A549 (cell line): ENCODE measurements around the gene PHF2. TPM values are rescaled to one million over a fixed set of nuclear protein-coding genes. Genes with fewer than 3 reads are reported as not detected.

ENCODE experiments used
- ATAC-seq, 2 experiments: fragments of 200-7000 bp in 1 of 2; fragments of >200 bp in 1 of 2; cut with Nextera tagmentation in 1 of 2; cut with Tn5 transposase in 1 of 2; 3 replicates each; pipeline versions ENCODE4 v1.8.0 to v1.9.1; 2018 to 2020; ENCODE audit warnings: mild to moderate bottlenecking in 1 of 2, moderate library complexity in 1 of 2
- CTCF ChIA-PET: fragments of 300-600 bp; sonication (Branson Sonifier 250); formaldehyde crosslinking; extraction: SDS; loops from one replicate; lab custom pipeline; 2021; ENCODE audit warnings: antibody characterized with exemption, inconsistent platforms; lab: Yijun Ruan, JAX
- POLR2A ChIA-PET: fragments of 350-600 bp; formaldehyde crosslinking; extraction: SDS; loops from one replicate; lab custom pipeline; 2021; ENCODE audit warnings: antibody characterized with exemption, inconsistent platforms; lab: Yijun Ruan, JAX
- DNase-seq, 2 experiments: peaks; one replicate each; pipeline versions ENCODE4 v3.0.0 to v3.0.0-alpha.2; 2011 to 2016; ENCODE audit warnings: low read depth in 1 of 2, low spot score in 1 of 2
- FAIRE-seq: peaks from 2 replicates; lab custom pipeline; 2011; peaks lifted over from hg19 to GRCh38; lab: Jason Lieb, UNC
- H3K27ac ChIP-seq, 2 experiments: fragments of >200 bp; sonication (Bioruptor Twin); formaldehyde crosslinking; 3 replicates each; pipeline ENCODE4 v1.5.1; 2016 to 2017
- H3K4me1 ChIP-seq: fragments of >200 bp; sonication (Bioruptor Twin); formaldehyde crosslinking; 3 replicates; pipeline ENCODE4 v1.6.1; 2016
- H3K4me2 ChIP-seq: fragments of >200 bp; sonication (Bioruptor Twin); formaldehyde crosslinking; 3 replicates; pipeline ENCODE4 v1.6.1; 2016
- H3K4me3 ChIP-seq: fragments of >200 bp; sonication (Bioruptor Twin); formaldehyde crosslinking; 3 replicates; pipeline ENCODE4 v1.5.1; 2016
- H3K9me3 ChIP-seq: fragments of >200 bp; sonication (Bioruptor Twin); formaldehyde crosslinking; 3 replicates; pipeline ENCODE4 v1.6.1; 2016
- CBX2 ChIP-seq: fragments of 200-600 bp; sonication (generic); IDR thresholded peaks from 2 replicates; pipeline ENCODE4 v1.6.1; 2016; ENCODE audit warnings: low read depth, mild to moderate bottlenecking, borderline replicate concordance
- CEBPB ChIP-seq, 2 experiments: fragments of >200 bp in 1 of 2; sonication (Bioruptor Twin) in 1 of 2; formaldehyde crosslinking in 1 of 2; IDR thresholded peaks; 2 replicates each; pipeline ENCODE4 v1.6.1; 2012 to 2016
- CHD2 ChIP-seq: fragments of 150-350 bp; IDR thresholded peaks from 2 replicates; pipeline ENCODE4 v1.6.1; 2014; ENCODE audit warnings: low read length; ENCODE audit not compliant: partially characterized antibody
- CHD4 ChIP-seq: fragments of 200-600 bp; sonication (generic); IDR thresholded peaks from 2 replicates; pipeline ENCODE4 v1.6.1; 2016; ENCODE audit warnings: antibody characterized with exemption, mild to moderate bottlenecking, borderline replicate concordance
- EHF ChIP-seq: fragments of 250-450 bp; sonication (Bioruptor Pico); IDR thresholded peaks from 2 replicates; pipeline ENCODE4 v1.5.0; 2020; ENCODE audit warnings: mild to moderate bottlenecking
- FOSB ChIP-seq: fragments of 250-450 bp; sonication (Bioruptor Pico); IDR thresholded peaks from 2 replicates; pipeline ENCODE4 v1.5.0; 2020; ENCODE audit warnings: mild to moderate bottlenecking, moderate library complexity
- FOXS1 ChIP-seq: fragments of 250-450 bp; sonication (Bioruptor Pico); IDR thresholded peaks from 2 replicates; pipeline ENCODE4 v1.5.0; 2020; ENCODE audit warnings: mild to moderate bottlenecking, moderate library complexity
- HDAC2 ChIP-seq: fragments of 200-600 bp; sonication (generic); IDR thresholded peaks from 2 replicates; pipeline ENCODE4 v1.6.1; 2016
- HOXB13 ChIP-seq: fragments of 250-450 bp; sonication (Bioruptor Pico); IDR thresholded peaks from 2 replicates; pipeline ENCODE4 v1.5.0; 2020; ENCODE audit warnings: low read depth, mild to moderate bottlenecking, moderate library complexity
- JUN ChIP-seq, 2 experiments: fragments of >200 bp; sonication (Bioruptor Twin); formaldehyde crosslinking; IDR thresholded peaks; 2 replicates in 1 of 2; 3 replicates in 1 of 2; pipeline ENCODE4 v1.6.1; 2016 to 2017
- JUNB ChIP-seq: fragments of >200 bp; sonication (Bioruptor Twin); formaldehyde crosslinking; IDR thresholded peaks from 2 replicates; pipeline ENCODE4 v1.6.1; 2016
- MYC ChIP-seq: IDR thresholded peaks from 2 replicates; pipeline ENCODE4 v1.6.1; 2012; ENCODE audit warnings: mild to moderate bottlenecking, inconsistent platforms, low read length, improper control_type of control experiment, borderline replicate concordance
- NFE2L2 ChIP-seq: fragments of 150-350 bp; conservative IDR thresholded peaks from 2 replicates; pipeline ENCODE4 v1.6.1; 2014; ENCODE audit warnings: low read length
- NR3C1 ChIP-seq: fragments of >200 bp; sonication (Bioruptor Twin); formaldehyde crosslinking; IDR thresholded peaks from 3 replicates; pipeline ENCODE4 v1.6.1; 2017
- POLR2A ChIP-seq: IDR thresholded peaks from 2 replicates; pipeline ENCODE4 v1.6.1; 2012; ENCODE audit warnings: mild to moderate bottlenecking, low read length
- RAD21 ChIP-seq, 2 experiments: fragments of >200 bp in 1 of 2; sonication (Bioruptor Twin) in 1 of 2; formaldehyde crosslinking in 1 of 2; IDR thresholded peaks in 1 of 2; conservative IDR thresholded peaks in 1 of 2; 2 replicates in 1 of 2; 3 replicates in 1 of 2; pipeline ENCODE4 v1.6.1; 2012 to 2018; ENCODE audit warnings: inconsistent platforms in 1 of 2
- RFX5 ChIP-seq: fragments of 450-650 bp; IDR thresholded peaks from 2 replicates; pipeline ENCODE4 v1.7.1; 2014; ENCODE audit warnings: antibody characterized with exemption, mild to moderate bottlenecking, moderate library complexity
- TFCP2L1 ChIP-seq: fragments of 250-450 bp; sonication (Bioruptor Pico); IDR thresholded peaks from 2 replicates; pipeline ENCODE4 v1.5.0; 2021; ENCODE audit warnings: mild to moderate bottlenecking
- ZC3H11A ChIP-seq: fragments of 450-650 bp; IDR thresholded peaks from 2 replicates; pipeline ENCODE4 v1.6.1; 2014; ENCODE audit warnings: antibody characterized with exemption, mild to moderate bottlenecking
- WGBS: methylation state at CpG from one replicate; pipeline ENCODE4 v1.1.6; 2017; ENCODE audit errors: missing lambda C conversion rate; 5-methylcytosine and 5-hydroxymethylcytosine counted together
- polyA plus RNA-seq, 4 experiments: library from polyadenylated mRNA; depleted of rRNA in 3 of 4; stranded (reverse); fragments of >200 nt; fragmentation: RNase III in 1 of 4; extraction: RNeasy Plus Mini Kit Qiagen cat#74134 plus additional on column Dnase treatment in 1 of 4; gene quantifications; 2 replicates in 3 of 4; 3 replicates in 1 of 4; pipeline ENCODE4 v1.2.3, GENCODE V29; 2011 to 2017
- TF ChIP-seq, protein P1 (sequence below): fragments of >200 bp; sonication (Bioruptor Twin); formaldehyde crosslinking; IDR thresholded peaks from 3 replicates; pipeline ENCODE4 v1.5.1; 2016
- TF ChIP-seq, protein P2 (sequence below): fragments of 150-350 bp; IDR thresholded peaks from 2 replicates; pipeline ENCODE4 v1.6.1; 2014; ENCODE audit warnings: low read depth, mild to moderate bottlenecking, low read length
- TF ChIP-seq, protein P3 (sequence below): fragments of >200 bp; sonication (Bioruptor Twin); formaldehyde crosslinking; IDR thresholded peaks from 2 replicates; pipeline ENCODE4 v1.6.1; 2016
- TF ChIP-seq, protein P4 (sequence below): IDR thresholded peaks from 2 replicates; pipeline ENCODE4 v1.6.1; 2012; ENCODE audit warnings: low read depth, borderline replicate concordance

PHF2 gene
- polyA plus RNA-seq, 2 of the 4 experiments (the other 2 are of a cell fraction) = 9.6 to 12.2 TPM

DNA sequence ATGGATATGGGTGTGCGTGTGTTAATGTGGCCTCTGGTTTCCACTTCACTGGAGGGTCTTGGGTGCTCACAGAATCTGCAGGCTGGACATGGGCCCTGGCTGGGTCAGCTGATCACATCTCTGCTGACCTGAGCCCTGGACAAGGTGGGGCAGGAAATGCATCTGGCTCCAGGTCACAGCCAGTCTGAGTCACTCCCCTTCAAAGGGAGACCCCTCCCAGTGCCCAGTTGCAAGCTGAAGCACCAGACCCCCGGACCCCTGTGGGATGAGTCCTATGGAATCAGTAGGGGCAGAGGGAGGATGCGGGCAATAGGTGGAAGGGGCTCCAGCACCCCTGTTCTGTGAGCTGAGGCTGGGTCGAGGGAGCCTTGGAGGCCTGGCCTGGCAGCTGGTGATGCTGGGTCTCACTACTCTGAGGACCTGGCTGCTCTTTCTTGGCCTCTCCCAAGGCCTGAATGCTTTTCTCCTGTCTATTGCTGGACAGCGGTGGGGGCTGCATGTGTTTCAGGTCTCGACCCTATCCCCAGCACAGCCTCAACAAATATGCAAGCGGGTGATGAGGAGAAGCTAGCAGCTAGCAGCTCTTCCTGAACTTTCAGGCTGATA lies 54.5 kb downstream of the PHF2 start:
- ChIA-PET CTCF (interaction anchor here (1.1 to 1.8 kb wide), 2 partner anchors 9 to 19 kb away, joined by 4 read pairs; no protein-coding TSS in a partner anchor), POLR2A (no interaction called here)
- Histone ChIP-seq H3K4me3 (no peak overlapping the region), H3K27ac (no peak overlapping the region), H3K9me3 (peaks cover 13% of the 10 kb centered on the region), H3K4me1 (no peaks in the 10 kb centered on the region), H3K4me2 (no peak overlapping the region)
- FAIRE-seq (no peak), DNase-seq (no peak), ATAC-seq (no peak)
- TF ChIP-seq, protein P1, sequence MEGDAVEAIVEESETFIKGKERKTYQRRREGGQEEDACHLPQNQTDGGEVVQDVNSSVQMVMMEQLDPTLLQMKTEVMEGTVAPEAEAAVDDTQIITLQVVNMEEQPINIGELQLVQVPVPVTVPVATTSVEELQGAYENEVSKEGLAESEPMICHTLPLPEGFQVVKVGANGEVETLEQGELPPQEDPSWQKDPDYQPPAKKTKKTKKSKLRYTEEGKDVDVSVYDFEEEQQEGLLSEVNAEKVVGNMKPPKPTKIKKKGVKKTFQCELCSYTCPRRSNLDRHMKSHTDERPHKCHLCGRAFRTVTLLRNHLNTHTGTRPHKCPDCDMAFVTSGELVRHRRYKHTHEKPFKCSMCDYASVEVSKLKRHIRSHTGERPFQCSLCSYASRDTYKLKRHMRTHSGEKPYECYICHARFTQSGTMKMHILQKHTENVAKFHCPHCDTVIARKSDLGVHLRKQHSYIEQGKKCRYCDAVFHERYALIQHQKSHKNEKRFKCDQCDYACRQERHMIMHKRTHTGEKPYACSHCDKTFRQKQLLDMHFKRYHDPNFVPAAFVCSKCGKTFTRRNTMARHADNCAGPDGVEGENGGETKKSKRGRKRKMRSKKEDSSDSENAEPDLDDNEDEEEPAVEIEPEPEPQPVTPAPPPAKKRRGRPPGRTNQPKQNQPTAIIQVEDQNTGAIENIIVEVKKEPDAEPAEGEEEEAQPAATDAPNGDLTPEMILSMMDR = no peak
- TF ChIP-seq NFE2L2 (no peak), HDAC2 (no peak)
- WGBS = 85% methylated on average over 7 of the region's 7 CpGs

DNA sequence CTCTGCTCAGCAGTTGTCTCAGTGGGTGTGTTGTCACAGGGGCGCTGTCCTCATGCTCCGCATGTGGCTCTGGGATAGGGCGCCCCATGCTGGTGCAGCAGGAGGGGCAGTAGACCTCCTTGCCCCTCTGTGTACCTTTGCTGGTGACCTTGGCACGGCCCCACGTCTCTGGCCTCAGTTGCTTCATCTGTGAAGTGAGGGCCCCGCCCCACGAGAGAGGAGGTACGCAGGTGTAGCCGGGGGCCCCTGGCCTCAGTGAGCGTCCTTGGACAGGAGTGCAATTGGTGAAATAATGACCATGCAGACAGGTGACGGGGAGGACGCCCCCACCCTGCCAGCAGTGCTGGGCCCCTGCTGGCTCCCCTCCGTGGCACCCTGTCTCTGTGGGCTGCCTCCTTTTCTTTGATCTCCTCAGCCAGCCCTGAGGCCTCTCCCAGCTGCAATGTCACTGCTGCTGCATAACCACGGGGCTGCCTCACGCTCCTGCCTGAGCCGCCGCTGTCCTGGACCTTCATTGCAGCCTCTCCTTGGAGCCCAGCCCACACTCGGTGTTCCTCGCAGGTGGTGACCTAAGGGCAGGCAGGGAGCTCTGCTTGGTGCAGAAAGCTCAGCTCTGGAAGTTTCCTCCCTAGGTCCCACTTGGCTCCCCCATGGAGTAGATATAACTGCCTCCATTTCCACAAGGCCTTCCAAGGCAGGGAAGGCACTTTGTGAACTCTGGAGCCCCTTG lies 57.3 kb downstream of the PHF2 start:
- no peak for FAIRE-seq
- Histone ChIP-seq H3K4me1 (no peaks in the 10 kb centered on the region), H3K9me3 (peaks cover 2% of the 10 kb centered on the region; the same call in 1 of the 3 replicates), H3K27ac (no peak overlapping the region), H3K4me3 (no peak overlapping the region), H3K4me2 (no peak overlapping the region)
- no peak for DNase-seq
- CTCF ChIA-PET = interaction anchor here (1.7 to 1.8 kb wide), 2 partner anchors 10 to 49 kb away, joined by 4 read pairs; no protein-coding TSS in a partner anchor
- WGBS = 93% methylated on average over 14 of the region's 19 CpGs
- no peak for ATAC-seq
- POLR2A ChIA-PET = no interaction called here
- TF ChIP-seq HOXB13 (CRISPR knock-in tag) = no peak
- no peak for TF ChIP-seq POLR2A
- TF ChIP-seq CBX2 = no peak
- TF ChIP-seq, protein P2, sequence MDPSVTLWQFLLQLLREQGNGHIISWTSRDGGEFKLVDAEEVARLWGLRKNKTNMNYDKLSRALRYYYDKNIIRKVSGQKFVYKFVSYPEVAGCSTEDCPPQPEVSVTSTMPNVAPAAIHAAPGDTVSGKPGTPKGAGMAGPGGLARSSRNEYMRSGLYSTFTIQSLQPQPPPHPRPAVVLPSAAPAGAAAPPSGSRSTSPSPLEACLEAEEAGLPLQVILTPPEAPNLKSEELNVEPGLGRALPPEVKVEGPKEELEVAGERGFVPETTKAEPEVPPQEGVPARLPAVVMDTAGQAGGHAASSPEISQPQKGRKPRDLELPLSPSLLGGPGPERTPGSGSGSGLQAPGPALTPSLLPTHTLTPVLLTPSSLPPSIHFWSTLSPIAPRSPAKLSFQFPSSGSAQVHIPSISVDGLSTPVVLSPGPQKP = no peak
- no peak for TF ChIP-seq TFCP2L1 (CRISPR knock-in tag)
- no peak for TF ChIP-seq RAD21 (conservative IDR thresholded peaks at IDR 0.05 in 1 of 2, IDR thresholded peaks at IDR 0.05 in 1 of 2)
- TF ChIP-seq, protein P3, sequence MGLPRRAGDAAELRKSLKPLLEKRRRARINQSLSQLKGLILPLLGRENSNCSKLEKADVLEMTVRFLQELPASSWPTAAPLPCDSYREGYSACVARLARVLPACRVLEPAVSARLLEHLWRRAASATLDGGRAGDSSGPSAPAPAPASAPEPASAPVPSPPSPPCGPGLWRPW = no peak
- TF ChIP-seq CHD2 = no peak

DNA sequence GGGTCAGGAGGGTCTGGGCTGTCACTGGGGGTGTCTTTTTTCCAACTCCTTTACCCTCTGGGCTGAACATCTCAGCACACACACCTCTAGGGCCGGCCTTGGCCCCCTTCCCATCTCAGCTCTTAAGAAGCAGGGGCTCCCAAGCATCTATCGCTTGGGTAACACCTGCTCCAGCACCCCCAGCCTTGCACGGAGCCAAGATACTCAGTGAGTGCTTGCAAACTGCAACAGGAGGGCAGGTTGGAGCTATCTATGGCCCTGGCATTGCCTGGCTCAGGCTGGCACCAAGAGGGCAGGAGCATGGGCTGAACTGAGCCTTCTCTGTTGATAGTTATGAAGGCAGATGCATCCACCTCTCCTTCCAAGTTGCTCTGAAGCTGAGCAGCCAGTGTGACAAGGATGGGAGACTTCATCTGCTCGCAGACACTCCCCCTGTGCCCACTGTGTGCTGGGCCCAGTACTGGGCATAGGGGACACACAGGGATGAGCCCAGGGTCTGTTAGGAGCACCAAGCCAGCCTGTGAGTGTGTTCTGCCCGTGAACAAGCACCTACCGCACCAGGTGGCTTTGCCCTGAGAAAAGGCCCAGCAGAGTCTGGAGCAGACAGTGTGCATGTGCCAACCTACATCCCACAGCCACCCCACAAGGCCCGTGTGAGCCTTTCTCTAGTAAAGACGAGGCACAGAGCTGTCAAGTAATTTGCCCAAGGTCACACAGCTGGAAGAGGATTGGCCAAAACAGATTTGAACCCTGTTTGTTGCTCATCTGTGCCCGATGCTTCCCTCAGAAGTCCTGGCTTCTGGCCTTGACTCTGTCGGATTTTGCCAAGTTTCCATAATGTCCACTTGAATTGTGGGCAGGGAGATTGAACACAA lies 58.2 kb downstream of the PHF2 start:
- no peak overlapping the region for H3K27ac ChIP-seq
- WGBS = 88% methylated on average over 9 of the region's 10 CpGs
- TF ChIP-seq EHF = no peak
- TF ChIP-seq JUN (IDR thresholded peaks at IDR 0.05) = no peak
- no peak for TF ChIP-seq MYC
- no peak for TF ChIP-seq JUNB
- TF ChIP-seq NR3C1 = no peak
- no peak for TF ChIP-seq RFX5
- TF ChIP-seq, protein P3 = no peak
- TF ChIP-seq FOSB (CRISPR knock-in tag) = no peak
- TF ChIP-seq CHD2 = no peak
- no peak for TF ChIP-seq CHD4
- TF ChIP-seq, protein P4, sequence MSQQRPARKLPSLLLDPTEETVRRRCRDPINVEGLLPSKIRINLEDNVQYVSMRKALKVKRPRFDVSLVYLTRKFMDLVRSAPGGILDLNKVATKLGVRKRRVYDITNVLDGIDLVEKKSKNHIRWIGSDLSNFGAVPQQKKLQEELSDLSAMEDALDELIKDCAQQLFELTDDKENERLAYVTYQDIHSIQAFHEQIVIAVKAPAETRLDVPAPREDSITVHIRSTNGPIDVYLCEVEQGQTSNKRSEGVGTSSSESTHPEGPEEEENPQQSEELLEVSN = no peak
- no peak for TF ChIP-seq ZC3H11A
- no peak for TF ChIP-seq FOXS1 (CRISPR knock-in tag)
- no peak for TF ChIP-seq TFCP2L1 (CRISPR knock-in tag)
- TF ChIP-seq CEBPB (IDR thresholded peaks at IDR 0.05) = no peak

More for the DNA sequence above, 58.2 kb downstream of the PHF2 start:
- H3K4me1 ChIP-seq = no peaks in the 10 kb centered on the region
- H3K4me3 ChIP-seq = no peak overlapping the region
- ChIA-PET CTCF (interaction anchor here (1.7 to 1.8 kb wide), 2 partner anchors 9 to 48 kb away, joined by 4 read pairs; no protein-coding TSS in a partner anchor), POLR2A (no interaction called here)
- H3K4me2 ChIP-seq = no peak overlapping the region
- peaks cover 2% of the 10 kb centered on the region; the same call in 1 of the 3 replicates for H3K9me3 ChIP-seq
- FAIRE-seq (no peak), DNase-seq (no peak), ATAC-seq (no peak)
